BE2C (cell line): ENCODE data around the gene DDX31.

ENCODE experiments used
- DNase-seq: peaks from one replicate; pipeline ENCODE4 v3.0.0-alpha.2; 2020
- H3K27me3 ChIP-seq: fragments of 250-450 bp; sonication (Bioruptor Pico); 2 replicates; pipeline ENCODE4 v1.5.1; 2020; ENCODE audit warnings: mild to moderate bottlenecking
- H3K36me3 ChIP-seq: fragments of 250-450 bp; sonication (Bioruptor Pico); 2 replicates; pipeline ENCODE4 v1.5.1; 2020; ENCODE audit warnings: mild to moderate bottlenecking
- H3K4me1 ChIP-seq: fragments of 250-450 bp; sonication (Bioruptor Pico); 2 replicates; pipeline ENCODE4 v1.5.1; 2020
- H3K4me3 ChIP-seq: 2 replicates; pipeline ENCODE4 v1.5.1; 2011; ENCODE audit warnings: low read depth, low read length
- H3K9me3 ChIP-seq: fragments of 250-450 bp; sonication (Bioruptor Pico); 2 replicates; pipeline ENCODE4 v1.5.1; 2020
- CTCF ChIP-seq: IDR thresholded peaks from 2 replicates; pipeline ENCODE4 v1.5.1; 2012; ENCODE audit warnings: mild to moderate bottlenecking, low read depth, low read length

The DDX31 gene

GRCh38 chr9:132679946-132680625 is 10.3 kb upstream of the DDX31 start:
- TF ChIP-seq CTCF = no peak
- H3K9me3 ChIP-seq = no peaks in the 10 kb centered on the region
- H3K4me3 ChIP-seq = no peak overlapping the region
- DNase-seq = no peak
- no peaks in the 10 kb centered on the region for H3K4me1 ChIP-seq
- no peaks in the 10 kb centered on the region for H3K27me3 ChIP-seq
- H3K36me3 ChIP-seq = peaks cover 75% of the 10 kb centered on the region

DNA sequence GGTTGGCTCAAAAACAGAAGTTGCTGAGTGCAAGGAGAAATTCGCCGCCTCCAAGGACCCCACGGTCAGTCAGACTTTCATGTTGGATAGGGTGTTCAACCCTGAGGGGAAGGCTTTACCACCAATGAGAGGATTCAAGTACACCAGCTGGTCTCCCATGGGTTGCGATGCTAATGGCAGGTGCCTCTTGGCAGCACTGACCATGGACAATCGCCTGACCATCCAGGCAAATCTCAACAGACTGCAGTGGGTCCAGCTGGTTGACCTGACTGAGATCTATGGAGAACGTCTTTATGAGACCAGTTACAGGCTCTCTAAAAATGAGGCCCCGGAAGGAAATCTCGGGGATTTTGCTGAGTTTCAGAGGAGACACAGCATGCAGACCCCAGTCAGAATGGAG is 8.2 kb upstream of the DDX31 start:
- no peak for DNase-seq
- Histone ChIP-seq H3K4me1 (no peaks in the 10 kb centered on the region), H3K27me3 (no peaks in the 10 kb centered on the region), H3K36me3 (peaks cover 64% of the 10 kb centered on the region), H3K9me3 (no peaks in the 10 kb centered on the region), H3K4me3 (no peak overlapping the region)
- no peak for TF ChIP-seq CTCF

GRCh38 chr9:132674485-132674884 is 4.7 kb upstream of the DDX31 start:
- H3K4me3 ChIP-seq = no peak overlapping the region
- peaks cover 53% of the 10 kb centered on the region for H3K36me3 ChIP-seq
- no peak for TF ChIP-seq CTCF
- no peak for DNase-seq
- no peaks in the 10 kb centered on the region for H3K4me1 ChIP-seq
- no peaks in the 10 kb centered on the region for H3K27me3 ChIP-seq
- peaks cover 4% of the 10 kb centered on the region; the same call in 1 of the 2 replicates for H3K9me3 ChIP-seq

- DNase-seq = no peak
- TF ChIP-seq CTCF = peak; percentile 28; the same call in 1 of the 2 replicates
- Histone ChIP-seq H3K36me3 (peaks cover 41% of the 10 kb centered on the region), H3K9me3 (peaks cover 4% of the 10 kb centered on the region; the same call in 1 of the 2 replicates), H3K4me1 (no peaks in the 10 kb centered on the region), H3K27me3 (no peaks in the 10 kb centered on the region), H3K4me3 (no peak overlapping the region)
Observed at GRCh38 chr9:132673355-132673754, 3.6 kb upstream of the DDX31 start.

GRCh38 chr9:132672413-132672690 is 2.6 kb upstream of the DDX31 start:
- H3K9me3 ChIP-seq = peaks cover 4% of the 10 kb centered on the region; the same call in 1 of the 2 replicates
- no peak for DNase-seq
- peaks cover 31% of the 10 kb centered on the region for H3K36me3 ChIP-seq
- no peak for TF ChIP-seq CTCF
- H3K4me1 ChIP-seq = no peaks in the 10 kb centered on the region
- H3K4me3 ChIP-seq = 0 out of 2 replicates have a peak overlapping the region, but pooled peaks have one; percentile 2
- no peaks in the 10 kb centered on the region for H3K27me3 ChIP-seq

- Histone ChIP-seq H3K9me3 (peaks cover 4% of the 10 kb centered on the region; the same call in 1 of the 2 replicates), H3K4me3 (peak overlapping the region; percentile 97), H3K27me3 (no peaks in the 10 kb centered on the region), H3K36me3 (peaks cover 33% of the 10 kb centered on the region), H3K4me1 (no peaks in the 10 kb centered on the region)
- no peak for TF ChIP-seq CTCF
- DNase-seq = no peak
Observed at GRCh38 chr9:132671620-132672412, 2.0 kb upstream of the DDX31 start.
